ENCODE measurements around the gene TRIM66.
A peak's percentile ranks its signal among the peaks of the same experiment; 100 is the strongest.

TRIM66 gene

GRCh38 chr11:8682303-8683114 lies at the start of gene TRIM66, which contains the start of gene RPL27A:
TSS of gene TRIM66 (minus strand) at chr11:8682665. CDS start at chr11:8672274, 10,391 bp downstream.
TSS of gene RPL27A (plus strand) at chr11:8682792. CDS start at chr11:8682814, 22 bp downstream.
- DNase-seq (ENCODE audit: low spot score): peak; percentile 97

- DNase-seq (ENCODE audit: low spot score): no peak
Measured at GRCh38 chr11:8731647-8732323, 49.3 kb upstream of the TRIM66 start.

GRCh38 chr11:8730697-8731020 lies 48.2 kb upstream of the TRIM66 start:
- DNase-seq (ENCODE audit: low spot score): no peak

- no peak for DNase-seq (ENCODE audit: low spot score)
Measured at GRCh38 chr11:8729837-8730696, 47.6 kb upstream of the TRIM66 start.

- DNase-seq (ENCODE audit: low spot score): no peak
Measured at GRCh38 chr11:8729067-8729466, 46.6 kb upstream of the TRIM66 start.

- no peak for DNase-seq (ENCODE audit: low spot score)
Measured at GRCh38 chr11:8728563-8728962, 46.1 kb upstream of the TRIM66 start.

GRCh38 chr11:8726395-8726794 lies 43.9 kb upstream of the TRIM66 start:
- no peak for DNase-seq (ENCODE audit: low spot score)

- no peak for DNase-seq (ENCODE audit: low spot score)
Measured at GRCh38 chr11:8724682-8725081, 42.2 kb upstream of the TRIM66 start.

GRCh38 chr11:8723711-8724110 lies 41.2 kb upstream of the TRIM66 start:
- no peak for DNase-seq (ENCODE audit: low spot score)

- no peak for DNase-seq (ENCODE audit: low spot score)
Measured at GRCh38 chr11:8722809-8723208, 40.3 kb upstream of the TRIM66 start.

GRCh38 chr11:8721609-8722500 lies 39.4 kb upstream of the TRIM66 start:
- no peak for DNase-seq (ENCODE audit: low spot score)

GRCh38 chr11:8720868-8721608 lies 38.6 kb upstream of the TRIM66 start:
- DNase-seq (ENCODE audit: low spot score): no peak

- DNase-seq (ENCODE audit: low spot score): no peak
Measured at GRCh38 chr11:8720352-8720751, 37.9 kb upstream of the TRIM66 start.

- DNase-seq (ENCODE audit: low spot score): no peak
Measured at GRCh38 chr11:8719721-8720120, 37.3 kb upstream of the TRIM66 start.

- DNase-seq (ENCODE audit: low spot score): no peak
Measured at GRCh38 chr11:8719211-8719649, 36.8 kb upstream of the TRIM66 start.

- no peak for DNase-seq (ENCODE audit: low spot score)
Measured at GRCh38 chr11:8717876-8718753, 35.6 kb upstream of the TRIM66 start.

GRCh38 chr11:8717544-8717875 lies 35.0 kb upstream of the TRIM66 start:
- no peak for DNase-seq (ENCODE audit: low spot score)

GRCh38 chr11:8715501-8715900 lies 33.0 kb upstream of the TRIM66 start:
- no peak for DNase-seq (ENCODE audit: low spot score)

GRCh38 chr11:8714622-8715225 lies 32.3 kb upstream of the TRIM66 start:
- no peak for DNase-seq (ENCODE audit: low spot score)
